ENCODE measurements around the gene MPZL2. TPM values are rescaled to one million over a fixed set of nuclear protein-coding genes. Genes with fewer than 3 reads are reported as not detected.

The MPZL2 gene
- total RNA-seq, 6 donors from 2014 or later = 51.6 to 146 (median 110) TPM

GRCh38 chr11:118243161-118243560 is 20.9 kb downstream of the MPZL2 start:
- TF ChIP-seq EP300 (IDR thresholded peaks at IDR 0.05) = no peak
- no peak for TF ChIP-seq CTCF (IDR thresholded peaks at IDR 0.05)
- TF ChIP-seq POLR2A (IDR thresholded peaks at IDR 0.05) = no peak
- TF ChIP-seq POLR2AphosphoS5 (IDR thresholded peaks at IDR 0.05) = no peak
- H3K36me3 ChIP-seq = no peaks in the 10 kb centered on the region
- H3K27ac ChIP-seq = peak overlapping the region in 2 of 4 donors; percentile 91 to 93
- no peak overlapping the region for H3K4me3 ChIP-seq
- H3K27me3 ChIP-seq = no peaks in the 10 kb centered on the region
- no peaks in the 10 kb centered on the region for H3K9me3 ChIP-seq
- no peak for DNase-seq
- H3K4me1 ChIP-seq = peaks cover 37 to 62% (median 49%) of the 10 kb centered on the region in 4 donors
- ATAC-seq (ENCODE audit: low FRiP score in 2 of 2) = no peak
- 69 to 85% methylated on average over 7 to 8 of the region's 8 CpGs for WGBS, 2 donors

- no peaks in the 10 kb centered on the region for H3K27me3 ChIP-seq
- H3K9me3 ChIP-seq = no peaks in the 10 kb centered on the region
- no peaks in the 10 kb centered on the region for H3K36me3 ChIP-seq
- ATAC-seq (ENCODE audit: low FRiP score in 2 of 2) (no peak), DNase-seq (no peak)
- 50 to 87% methylated on average over 1 of the region's 1 CpG for WGBS, 2 donors
- H3K27ac ChIP-seq = peak overlapping the region; percentile 79 to 93 (median 88)
- no peak for TF ChIP-seq EP300 (IDR thresholded peaks at IDR 0.05)
- TF ChIP-seq POLR2A (IDR thresholded peaks at IDR 0.05) = no peak
- TF ChIP-seq CTCF (IDR thresholded peaks at IDR 0.05) = no peak
- no peak for TF ChIP-seq POLR2AphosphoS5 (IDR thresholded peaks at IDR 0.05)
- no peak overlapping the region for H3K4me3 ChIP-seq
- peaks cover 43 to 60% (median 46%) of the 10 kb centered on the region in 4 donors for H3K4me1 ChIP-seq
Measured at GRCh38 chr11:118241764-118242098, 22.4 kb downstream of the MPZL2 start.

GRCh38 chr11:118240999-118241763 is 22.9 kb downstream of the MPZL2 start:
- TF ChIP-seq POLR2AphosphoS5 (IDR thresholded peaks at IDR 0.05) = peak; percentile 64 to 91
- TF ChIP-seq EP300 (IDR thresholded peaks at IDR 0.05) = peak; percentile 54 to 96 (median 64)
- TF ChIP-seq CTCF (IDR thresholded peaks at IDR 0.05) = no peak
- TF ChIP-seq POLR2A (IDR thresholded peaks at IDR 0.05) = peak in 1 of 4 donors; percentile 55
- H3K9me3 ChIP-seq = no peaks in the 10 kb centered on the region
- no peak overlapping the region for H3K4me3 ChIP-seq
- no peaks in the 10 kb centered on the region for H3K36me3 ChIP-seq
- DNase-seq = peak in 1 of 2 donors; percentile 66
- H3K27me3 ChIP-seq = no peaks in the 10 kb centered on the region
- H3K4me1 ChIP-seq = peaks cover 44 to 60% (median 44%) of the 10 kb centered on the region in 4 donors
- peak; percentile 66 to 91 for ATAC-seq (ENCODE audit: low FRiP score in 2 of 2)
- H3K27ac ChIP-seq = peak overlapping the region; percentile 79 to 93 (median 88)
- WGBS, 2 donors = 12 to 25% methylated on average over 7 to 9 of the region's 9 CpGs

GRCh38 chr11:118239509-118240205 is 24.4 kb downstream of the MPZL2 start:
- H3K4me3 ChIP-seq = no peak overlapping the region
- H3K4me1 ChIP-seq = peaks cover 44 to 60% (median 44%) of the 10 kb centered on the region in 4 donors

More at GRCh38 chr11:118239509-118240205, 24.4 kb downstream of the MPZL2 start:
- H3K27ac ChIP-seq = peak overlapping the region; percentile 79 to 93 (median 88)
- DNase-seq (no peak), ATAC-seq (ENCODE audit: low FRiP score in 2 of 2) (no peak)
- WGBS, 2 donors = 44 to 47% methylated on average over 5 of the region's 5 CpGs
- H3K27me3 ChIP-seq = no peaks in the 10 kb centered on the region
- peaks cover 0 to 3% (median 0%) of the 10 kb centered on the region in 4 donors for H3K36me3 ChIP-seq
- no peaks in the 10 kb centered on the region for H3K9me3 ChIP-seq
- TF ChIP-seq EP300 (IDR thresholded peaks at IDR 0.05) (no peak), CTCF (IDR thresholded peaks at IDR 0.05) (no peak), POLR2A (IDR thresholded peaks at IDR 0.05) (no peak), POLR2AphosphoS5 (IDR thresholded peaks at IDR 0.05) (no peak)
